Measurements from ENCODE around the gene TM7SF3. TPM values are rescaled to one million over a fixed set of nuclear protein-coding genes. Genes with fewer than 3 reads are reported as not detected.

TM7SF3 gene
- polyA plus RNA-seq, 3 donors from 2014 or later: 76.1 to 109 (median 78.1) TPM

DNA sequence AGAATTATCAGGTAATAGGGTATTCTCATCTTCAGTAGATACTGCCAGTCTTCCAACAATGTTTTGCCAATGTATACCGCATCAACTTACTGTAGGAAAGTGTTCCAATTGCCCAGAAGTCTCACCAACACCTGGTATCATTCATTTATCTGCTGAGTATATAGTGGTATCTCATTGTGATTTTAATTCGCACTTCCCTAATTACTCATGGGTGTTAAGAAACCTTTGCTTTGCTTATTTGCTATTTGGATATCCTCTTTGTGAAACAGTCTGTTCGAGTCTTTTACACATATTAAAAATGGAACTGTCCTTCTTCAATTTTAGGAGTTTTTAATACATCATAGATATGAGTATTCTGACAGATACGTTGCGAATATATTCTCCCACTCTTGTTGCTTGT, 6.1 kb downstream of the TM7SF3 start:
- H3K36me3 Mint-ChIP-seq: peaks cover 0 to 8% (median 0%) of the 10 kb centered on the region in 3 donors

DNA sequence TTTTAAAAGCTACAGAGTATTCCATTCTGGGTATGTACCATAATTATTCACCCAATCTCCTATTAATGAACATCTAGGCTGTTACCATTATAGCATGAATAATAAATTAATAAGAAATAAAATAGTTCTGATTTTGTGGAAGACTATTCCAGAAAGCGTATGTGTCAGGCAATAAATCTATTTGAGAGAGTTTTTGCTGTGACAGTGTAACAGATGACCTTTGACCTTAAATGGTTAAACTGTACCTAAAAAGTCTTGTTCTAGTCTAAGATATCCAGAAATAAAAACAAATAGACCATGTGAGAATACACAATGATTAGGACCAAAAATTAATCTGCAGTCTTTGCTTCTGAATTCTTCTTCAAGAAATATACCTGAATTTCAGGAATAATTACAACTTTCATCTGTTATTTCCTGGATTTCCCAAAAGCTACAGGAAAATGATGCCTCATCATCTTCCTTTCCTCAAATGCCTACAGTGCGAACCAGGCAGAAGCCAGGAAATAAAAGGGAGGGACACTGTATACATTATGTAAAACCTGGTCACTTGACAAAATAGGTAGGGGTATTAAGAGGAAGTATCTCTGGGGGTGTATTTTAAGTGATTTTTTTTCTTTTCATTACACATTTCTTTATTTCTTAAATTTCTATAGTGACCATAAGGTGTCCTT, 7.3 kb downstream of the TM7SF3 start:
- H3K9me3 Mint-ChIP-seq: no peaks in the 10 kb centered on the region
- peaks cover 0 to 8% (median 0%) of the 10 kb centered on the region in 3 donors for H3K36me3 Mint-ChIP-seq
- no peaks in the 10 kb centered on the region for H3K27me3 Mint-ChIP-seq (ENCODE audit: low read depth in 3 of 3)
- no peak for DNase-seq
- H3K27ac Mint-ChIP-seq: no peak overlapping the region
- H3K4me1 Mint-ChIP-seq: peaks cover 22 to 38% of the 10 kb centered on the region in 2 donors
- no peak overlapping the region for H3K4me3 Mint-ChIP-seq

More for the DNA sequence above, 6.1 kb downstream of the TM7SF3 start:
- H3K27ac Mint-ChIP-seq: no peak overlapping the region
- DNase-seq: no peak
- H3K27me3 Mint-ChIP-seq (ENCODE audit: low read depth in 3 of 3): peaks cover 0 to 2% (median 0%) of the 10 kb centered on the region in 3 donors
- H3K4me1 Mint-ChIP-seq: peaks cover 27 to 47% of the 10 kb centered on the region in 2 donors
- H3K9me3 Mint-ChIP-seq: no peaks in the 10 kb centered on the region
- H3K4me3 Mint-ChIP-seq: no peak overlapping the region

DNA sequence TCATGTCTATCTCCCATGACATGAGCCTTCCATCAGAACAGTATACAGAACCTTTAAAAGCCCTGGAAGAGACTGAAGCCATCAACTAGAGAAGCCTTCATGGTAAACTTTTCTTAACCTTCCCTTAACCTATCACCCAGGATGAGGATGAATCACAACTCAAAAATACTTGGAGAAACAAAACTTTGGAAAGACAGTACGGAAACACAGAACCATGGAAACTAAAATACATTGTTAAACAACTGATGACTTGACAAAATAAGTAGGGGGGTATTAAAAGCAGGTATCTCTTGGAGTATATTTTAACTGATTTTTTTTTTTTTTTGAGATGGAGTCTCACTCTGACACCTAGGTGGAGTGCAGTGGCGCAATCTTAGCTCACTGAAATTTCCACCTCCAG, 8.7 kb downstream of the TM7SF3 start:
- H3K9me3 Mint-ChIP-seq: no peaks in the 10 kb centered on the region
- peaks cover 0 to 3% (median 3%) of the 10 kb centered on the region in 3 donors for H3K36me3 Mint-ChIP-seq
- peaks cover 0 to 1% (median 0%) of the 10 kb centered on the region in 3 donors for H3K27me3 Mint-ChIP-seq (ENCODE audit: low read depth in 3 of 3)
- H3K4me1 Mint-ChIP-seq: peaks cover 22 to 39% of the 10 kb centered on the region in 2 donors
- H3K4me3 Mint-ChIP-seq: no peak overlapping the region
- no peak overlapping the region for H3K27ac Mint-ChIP-seq
- DNase-seq: no peak

DNA sequence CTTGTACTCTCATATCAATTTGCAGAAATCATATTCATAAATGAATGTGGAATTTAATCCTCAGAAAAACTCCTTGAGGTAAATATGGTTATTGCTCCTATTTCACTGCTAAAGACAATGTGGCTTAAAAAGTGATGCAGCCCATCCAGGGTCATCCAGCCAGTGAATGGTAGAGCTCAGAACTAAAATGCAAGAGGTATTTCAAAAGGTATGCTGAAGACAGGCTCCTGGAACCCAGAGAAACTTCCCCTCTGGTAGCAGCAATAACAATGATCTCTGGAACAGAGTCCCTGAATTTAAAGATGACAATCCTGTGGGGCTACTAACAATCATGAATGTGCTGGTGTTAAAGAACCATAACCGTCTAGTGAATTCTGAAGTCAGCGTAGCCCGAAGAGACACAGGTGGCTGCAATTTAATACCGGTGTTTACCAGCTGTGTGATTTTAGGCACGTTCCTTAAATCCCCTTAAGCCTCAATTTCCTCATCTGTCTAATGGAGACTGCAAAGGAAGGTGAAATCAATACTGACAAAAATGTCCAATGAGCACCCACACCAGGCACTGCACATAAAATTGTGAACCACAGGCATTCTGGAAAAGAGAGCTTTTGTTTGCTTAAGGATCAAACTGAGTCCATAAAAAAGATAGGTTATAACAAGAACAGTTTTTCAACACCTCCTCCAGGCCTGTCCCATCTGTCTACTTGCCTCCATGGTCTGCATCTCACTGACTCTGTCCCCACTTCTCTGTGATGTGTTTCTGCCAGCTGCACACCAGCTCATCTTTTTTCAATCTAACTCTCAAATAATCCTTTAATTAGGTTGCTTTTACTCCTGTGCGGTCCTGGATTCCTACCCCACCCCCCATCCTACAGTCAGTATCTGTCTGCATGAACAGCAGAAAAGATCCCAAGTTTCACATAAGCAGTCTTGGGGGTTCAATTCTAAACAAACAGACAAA, 10.5 kb downstream of the TM7SF3 start:
- Mint-ChIP-seq H3K4me1 (peaks cover 21 to 29% of the 10 kb centered on the region in 2 donors), H3K27me3 (ENCODE audit: low read depth in 3 of 3) (peaks cover 0 to 1% (median 0%) of the 10 kb centered on the region in 3 donors), H3K36me3 (peaks cover 5 to 11% (median 11%) of the 10 kb centered on the region in 3 donors), H3K9me3 (no peaks in the 10 kb centered on the region), H3K4me3 (no peak overlapping the region), H3K27ac (peak overlapping the region in 3 of 6 donors; percentile 12 to 84 (median 30))
- DNase-seq: no peak

DNA sequence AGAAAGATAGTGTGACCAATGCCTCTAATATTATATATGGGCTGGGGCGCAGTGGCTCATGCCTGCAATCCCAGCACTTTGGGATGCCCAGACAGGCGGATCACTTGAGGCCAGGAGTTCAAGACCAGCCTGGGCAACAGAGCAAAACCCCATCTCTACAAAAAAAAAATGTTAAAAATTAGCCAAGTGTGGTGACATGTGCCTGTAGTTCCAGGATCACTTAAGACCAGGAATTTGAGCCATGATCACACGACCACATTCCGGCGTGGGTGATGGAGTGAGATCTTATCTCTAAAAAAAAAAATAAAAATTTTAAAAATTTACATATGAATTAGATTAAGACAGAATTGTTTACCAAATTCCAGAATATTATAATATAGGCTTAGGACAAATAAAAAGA, 12.0 kb downstream of the TM7SF3 start:
- Mint-ChIP-seq H3K36me3 (peaks cover 10 to 18% (median 15%) of the 10 kb centered on the region in 3 donors), H3K27ac (peak overlapping the region in 4 of 6 donors; percentile 6 to 25 (median 18)), H3K27me3 (ENCODE audit: low read depth in 3 of 3) (peaks cover 0 to 3% (median 1%) of the 10 kb centered on the region in 3 donors), H3K4me1 (peaks cover 34 to 44% of the 10 kb centered on the region in 2 donors), H3K4me3 (no peak overlapping the region), H3K9me3 (no peaks in the 10 kb centered on the region)
- no peak for DNase-seq

DNA sequence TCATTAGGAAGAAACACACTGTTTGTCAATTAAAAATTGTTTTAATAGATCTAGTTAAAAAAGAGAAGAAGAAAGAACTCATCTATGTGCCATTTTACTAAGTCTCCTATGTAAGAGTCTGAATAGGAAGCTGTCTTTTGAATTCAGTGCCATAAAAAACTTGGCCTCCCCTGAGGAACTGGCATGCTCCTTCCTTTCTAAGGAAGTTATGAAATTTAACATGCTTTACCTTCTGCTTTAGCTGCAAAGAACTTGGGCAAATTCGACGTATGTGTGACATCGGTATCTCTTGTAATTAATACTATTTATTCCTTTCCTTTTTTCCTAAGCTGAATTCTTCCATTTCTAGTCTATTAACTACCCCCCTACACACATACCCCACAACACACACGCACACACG, 12.5 kb downstream of the TM7SF3 start:
- peaks cover 35 to 49% of the 10 kb centered on the region in 2 donors for H3K4me1 Mint-ChIP-seq
- no peak overlapping the region for H3K4me3 Mint-ChIP-seq
- peaks cover 10 to 18% (median 15%) of the 10 kb centered on the region in 3 donors for H3K36me3 Mint-ChIP-seq
- peaks cover 0 to 3% (median 1%) of the 10 kb centered on the region in 3 donors for H3K27me3 Mint-ChIP-seq (ENCODE audit: low read depth in 3 of 3)
- no peaks in the 10 kb centered on the region for H3K9me3 Mint-ChIP-seq
- DNase-seq: no peak
- H3K27ac Mint-ChIP-seq: peak overlapping the region in 5 of 6 donors; percentile 6 to 25 (median 11)

DNA sequence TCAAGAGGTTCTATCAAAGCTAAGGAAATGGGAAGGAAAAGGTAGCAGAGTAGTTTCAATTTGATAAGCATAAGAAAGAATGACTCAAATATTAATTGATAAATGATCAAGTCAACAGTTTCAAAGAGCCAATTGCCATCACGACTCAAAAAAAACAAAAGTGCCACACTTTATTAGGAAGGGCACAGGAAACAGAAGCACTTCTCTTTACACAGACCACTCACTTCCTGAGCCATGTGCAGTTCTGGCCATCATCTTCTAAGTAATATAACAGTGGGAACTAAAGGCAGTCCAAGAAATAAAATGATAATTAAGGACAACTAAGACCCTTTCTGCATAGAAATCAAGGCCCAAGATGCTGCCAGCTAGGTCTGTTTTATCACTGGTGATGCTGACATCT, 13.2 kb downstream of the TM7SF3 start:
- H3K4me1 Mint-ChIP-seq: peaks cover 35 to 49% of the 10 kb centered on the region in 2 donors
- no peak for DNase-seq
- H3K9me3 Mint-ChIP-seq: no peaks in the 10 kb centered on the region
- H3K36me3 Mint-ChIP-seq: peaks cover 10 to 18% (median 15%) of the 10 kb centered on the region in 3 donors
- peaks cover 0 to 3% (median 1%) of the 10 kb centered on the region in 3 donors for H3K27me3 Mint-ChIP-seq (ENCODE audit: low read depth in 3 of 3)
- peak overlapping the region in 1 of 5 donors; percentile 25 for H3K4me3 Mint-ChIP-seq
- H3K27ac Mint-ChIP-seq: peak overlapping the region in 4 of 6 donors; percentile 7 to 58 (median 14)

DNA sequence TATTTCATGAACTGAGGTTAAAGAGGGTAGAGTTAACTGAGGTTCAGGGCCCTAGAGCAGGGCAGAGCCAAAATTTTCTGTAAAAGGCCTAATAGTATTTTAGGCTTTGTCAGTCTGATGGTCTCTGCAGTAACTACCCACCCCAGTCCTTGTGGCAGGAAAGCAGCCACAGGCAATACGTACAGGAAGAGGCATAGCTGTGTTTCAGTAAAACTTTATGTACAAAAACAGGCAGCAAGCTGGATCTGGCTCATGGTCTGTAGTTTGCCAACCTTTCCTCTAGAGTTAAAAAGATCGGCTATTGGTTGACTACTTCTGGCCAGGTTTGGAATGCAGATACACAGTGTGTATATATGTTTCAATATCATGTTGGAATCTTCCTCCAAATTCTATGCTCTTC, 17.2 kb downstream of the TM7SF3 start:
- Mint-ChIP-seq H3K27ac (peak overlapping the region in 3 of 6 donors; percentile 5 to 57 (median 31)), H3K4me1 (peaks cover 27 to 40% of the 10 kb centered on the region in 2 donors), H3K36me3 (peaks cover 14 to 35% (median 15%) of the 10 kb centered on the region in 3 donors), H3K27me3 (ENCODE audit: low read depth in 3 of 3) (peaks cover 0 to 3% (median 1%) of the 10 kb centered on the region in 3 donors), H3K4me3 (no peak overlapping the region), H3K9me3 (no peaks in the 10 kb centered on the region)
- DNase-seq: no peak

DNA sequence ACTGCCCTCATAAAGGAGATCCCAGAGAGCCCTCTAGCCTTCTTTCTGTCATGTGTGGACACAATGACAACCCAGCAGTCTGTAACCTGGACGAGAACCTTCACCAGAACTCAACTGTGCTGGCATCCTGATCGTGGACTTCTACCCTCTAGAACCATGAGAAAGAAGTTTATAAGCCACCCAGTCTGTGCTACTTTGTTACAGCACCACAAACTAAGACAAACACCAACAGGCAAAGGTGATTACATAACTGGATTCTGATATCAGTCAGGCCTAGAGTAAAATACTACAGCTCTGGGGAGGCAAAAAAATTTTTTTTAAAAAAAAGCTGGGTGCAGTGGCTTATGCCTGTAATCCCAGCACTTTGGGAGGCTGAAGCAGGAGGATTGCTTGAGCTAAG, 18.5 kb downstream of the TM7SF3 start:
- Mint-ChIP-seq H3K27me3 (ENCODE audit: low read depth in 3 of 3) (peaks cover 0 to 3% (median under 1%) of the 10 kb centered on the region in 3 donors), H3K9me3 (no peaks in the 10 kb centered on the region), H3K4me1 (peaks cover 18 to 27% of the 10 kb centered on the region in 2 donors), H3K27ac (no peak overlapping the region), H3K4me3 (no peak overlapping the region), H3K36me3 (peaks cover 13 to 35% (median 14%) of the 10 kb centered on the region in 3 donors)
- no peak for DNase-seq

DNA sequence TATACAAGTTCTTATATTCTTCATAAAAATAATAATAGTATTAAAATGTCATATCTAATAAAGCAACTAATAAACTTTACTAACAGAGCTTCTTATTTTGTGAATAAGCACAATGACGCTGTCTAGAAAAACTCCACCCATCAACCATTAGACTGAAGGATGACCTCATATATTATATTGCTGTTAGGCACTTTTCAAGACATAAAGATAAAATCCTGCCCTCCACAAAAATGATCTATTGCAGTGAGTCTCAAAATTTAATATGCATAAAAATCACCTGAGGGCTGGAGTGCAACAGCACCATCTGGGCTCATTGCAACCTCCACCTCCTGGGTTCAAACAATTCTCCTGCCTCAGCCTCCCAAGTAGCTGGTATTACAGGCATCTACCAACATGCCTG, 20.1 kb downstream of the TM7SF3 start:
- Mint-ChIP-seq H3K4me3 (no peak overlapping the region), H3K27me3 (ENCODE audit: low read depth in 3 of 3) (peaks cover 0 to 3% (median 2%) of the 10 kb centered on the region in 3 donors), H3K36me3 (peaks cover 13 to 35% (median 20%) of the 10 kb centered on the region in 3 donors), H3K27ac (no peak overlapping the region), H3K9me3 (no peaks in the 10 kb centered on the region), H3K4me1 (peaks cover 15 to 23% of the 10 kb centered on the region in 2 donors)
- DNase-seq: no peak

DNA sequence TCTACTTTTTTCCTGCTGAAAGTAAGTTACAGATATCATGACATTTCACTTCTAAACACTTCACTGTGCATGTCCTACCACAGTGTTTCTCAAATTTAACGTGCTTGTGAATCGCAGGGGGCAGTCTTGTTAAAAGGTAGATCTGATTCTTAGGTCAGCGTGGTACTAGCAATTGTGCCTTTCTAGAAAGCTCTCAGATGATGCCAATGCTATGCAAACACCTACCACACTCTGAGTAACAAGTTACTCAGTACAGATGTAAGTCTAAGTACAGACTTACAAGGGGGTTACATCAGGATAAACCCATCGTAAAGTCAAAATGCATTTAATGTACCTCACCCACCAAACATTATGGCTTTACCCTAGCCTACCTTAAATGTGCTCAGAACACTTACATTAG, 22.4 kb downstream of the TM7SF3 start:
- Mint-ChIP-seq H3K4me3 (no peak overlapping the region), H3K36me3 (peaks cover 17 to 41% (median 27%) of the 10 kb centered on the region in 3 donors), H3K4me1 (peaks cover 0 to 2% of the 10 kb centered on the region in 2 donors), H3K27me3 (ENCODE audit: low read depth in 3 of 3) (peaks cover 0 to 3% (median 2%) of the 10 kb centered on the region in 3 donors), H3K27ac (no peak overlapping the region), H3K9me3 (no peaks in the 10 kb centered on the region)
- no peak for DNase-seq

DNA sequence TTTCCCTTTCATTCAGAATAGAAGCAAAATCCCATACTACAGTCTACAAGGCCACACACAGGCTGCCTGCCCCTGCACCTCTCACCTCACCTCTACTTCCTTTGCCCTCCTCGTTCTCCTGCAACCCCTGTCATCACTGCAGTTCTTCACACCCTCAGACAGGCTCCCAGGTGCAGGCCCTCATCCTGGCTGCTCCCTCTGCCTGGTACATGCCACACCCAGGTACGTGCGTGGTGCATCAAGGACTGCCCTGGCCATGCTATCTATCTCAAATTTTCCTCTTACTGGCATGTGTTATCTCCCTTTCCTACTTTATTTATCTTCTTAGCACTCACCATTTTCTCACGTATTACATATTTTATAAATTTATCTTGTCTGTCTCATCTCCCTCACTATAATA, 24.3 kb downstream of the TM7SF3 start:
- no peak for DNase-seq
- Mint-ChIP-seq H3K4me3 (no peak overlapping the region), H3K4me1 (no peaks in the 10 kb centered on the region), H3K9me3 (no peaks in the 10 kb centered on the region), H3K27me3 (ENCODE audit: low read depth in 3 of 3) (peaks cover 0 to 3% (median 2%) of the 10 kb centered on the region in 3 donors), H3K27ac (peak overlapping the region in 3 of 6 donors; percentile 4 to 65 (median 61)), H3K36me3 (peaks cover 27 to 43% (median 35%) of the 10 kb centered on the region in 3 donors)

DNA sequence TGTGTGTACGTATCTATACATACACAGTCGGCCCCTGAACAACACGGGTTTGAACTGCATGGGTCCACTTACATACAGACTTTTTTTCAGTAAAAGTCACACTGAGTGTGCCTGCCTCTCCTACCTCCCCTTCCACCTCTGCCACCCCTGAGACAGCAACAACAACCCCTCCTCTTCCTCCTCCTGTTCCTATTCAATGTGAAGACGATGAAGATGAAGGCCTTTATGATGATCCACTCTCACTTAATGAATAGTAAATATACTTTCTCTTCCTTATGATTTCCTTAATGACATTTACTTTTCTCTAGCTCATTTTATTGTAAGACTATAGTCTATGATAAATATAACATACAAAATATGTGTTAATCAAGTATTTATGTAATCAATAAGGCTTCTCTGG, 25.5 kb downstream of the TM7SF3 start:
- no peak for DNase-seq
- Mint-ChIP-seq H3K9me3 (no peaks in the 10 kb centered on the region), H3K27ac (peak overlapping the region in 1 of 6 donors; percentile 4), H3K4me1 (peaks cover 2 to 4% of the 10 kb centered on the region in 2 donors), H3K4me3 (no peak overlapping the region), H3K36me3 (peaks cover 29 to 48% (median 41%) of the 10 kb centered on the region in 3 donors), H3K27me3 (ENCODE audit: low read depth in 3 of 3) (peaks cover 0 to 3% (median 2%) of the 10 kb centered on the region in 3 donors)

Measured in immature natural killer cell (primary cell).